Hematopoietic multipotent progenitor cell treated with erythropoietin and hydrocortisone succinate and interleukin-3 and kit ligand, for 6 days (in vitro differentiated cells): Measurements from ENCODE around the gene KCNQ1OT1.

Source experiments
- DNase-seq: peaks from one replicate; pipeline ENCODE4 v3.0.0-alpha.2; 2015

KCNQ1OT1 gene

GRCh38 chr11:2566223-2567025 lies 133.4 kb downstream of the KCNQ1OT1 start:
- DNase-seq = no peak

- DNase-seq = no peak
These were observed 134.2 kb downstream of the KCNQ1OT1 start for GRCh38 chr11:2565447-2566222.

- DNase-seq = no peak
These were observed 135.0 kb downstream of the KCNQ1OT1 start for GRCh38 chr11:2564588-2565425.

GRCh38 chr11:2564008-2564530 lies 135.7 kb downstream of the KCNQ1OT1 start:
- no peak for DNase-seq

- DNase-seq = no peak
These were observed 136.4 kb downstream of the KCNQ1OT1 start for GRCh38 chr11:2563213-2564007.

GRCh38 chr11:2562890-2563212 lies 136.9 kb downstream of the KCNQ1OT1 start:
- DNase-seq = no peak

GRCh38 chr11:2561696-2562581 lies 137.9 kb downstream of the KCNQ1OT1 start:
- no peak for DNase-seq

- no peak for DNase-seq
These were observed 140.1 kb downstream of the KCNQ1OT1 start for GRCh38 chr11:2559527-2560311.

- no peak for DNase-seq
These were observed 140.8 kb downstream of the KCNQ1OT1 start for GRCh38 chr11:2558861-2559526.

- DNase-seq = no peak
These were observed 141.4 kb downstream of the KCNQ1OT1 start for GRCh38 chr11:2558397-2558796.
